ENCODE results near the gene LRRC74B.
A peak's percentile ranks its signal among the peaks of the same experiment; 100 is the strongest.
"Not testable (repeated sequence)": the region's sequence is repeated elsewhere in the genome, so short reads cannot be mapped to it uniquely, and the experiment has no call there.

Gene LRRC74B

DNA sequence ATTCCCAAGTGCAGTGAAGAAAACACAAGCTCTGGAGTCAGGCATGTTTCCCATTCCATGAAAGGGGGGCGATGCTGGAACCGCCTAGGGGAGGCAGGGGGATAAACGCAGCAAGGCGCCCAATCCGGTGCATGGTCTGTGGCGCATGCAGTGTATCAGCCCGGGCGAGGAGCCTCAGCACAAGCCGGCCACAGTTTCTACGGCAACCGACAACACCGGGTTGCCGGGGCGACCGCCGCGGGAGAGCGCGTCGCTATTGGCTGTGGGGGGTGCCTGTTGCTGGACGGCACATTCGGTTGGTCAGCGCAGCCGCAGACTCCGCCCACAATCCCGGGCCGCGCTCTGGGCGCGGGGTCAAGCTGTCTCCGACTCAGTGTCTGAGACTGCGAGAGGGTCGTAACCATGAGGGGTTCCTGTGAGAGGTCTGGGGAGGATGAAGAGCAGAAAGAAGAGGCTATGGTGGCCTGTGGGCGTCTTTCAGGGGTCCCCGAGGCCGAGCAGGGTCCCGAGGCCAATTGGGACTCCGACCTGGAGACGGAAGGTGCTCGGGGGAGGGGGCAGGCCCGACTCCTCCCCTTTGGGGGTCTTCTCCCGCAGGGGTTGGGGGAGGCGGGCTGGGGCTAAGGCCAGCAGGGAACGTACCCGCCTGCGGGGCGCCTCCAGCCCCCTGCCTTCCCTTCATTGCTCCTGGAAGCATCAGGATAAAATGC, at the start of gene LRRC74B:
TSS of gene LRRC74B (plus strand) at position 362 of the 710 bp plus-strand sequence. CDS start at position 403, 41 bp downstream.
- DNase-seq: peak; percentile 84

DNA sequence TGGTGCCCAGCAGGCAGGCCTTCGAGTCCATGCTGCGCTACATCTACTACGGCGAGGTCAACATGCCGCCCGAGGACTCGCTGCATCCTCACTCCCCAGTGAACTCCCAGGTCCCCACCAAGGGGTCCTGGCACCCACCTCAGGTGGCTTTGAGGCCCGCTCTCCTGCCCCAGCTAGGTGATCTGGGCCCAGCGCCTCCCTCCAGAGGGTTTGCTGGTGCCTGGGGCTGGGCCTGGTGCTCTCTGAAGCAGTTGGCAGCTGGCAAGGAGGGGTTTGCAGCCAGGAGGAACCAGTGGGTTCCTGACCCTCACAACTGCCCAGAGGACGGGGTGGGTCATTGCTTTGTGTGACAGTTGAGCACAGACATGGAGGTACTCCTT, 49.7 kb upstream of the LRRC74B start:
- DNase-seq: no peak

DNA sequence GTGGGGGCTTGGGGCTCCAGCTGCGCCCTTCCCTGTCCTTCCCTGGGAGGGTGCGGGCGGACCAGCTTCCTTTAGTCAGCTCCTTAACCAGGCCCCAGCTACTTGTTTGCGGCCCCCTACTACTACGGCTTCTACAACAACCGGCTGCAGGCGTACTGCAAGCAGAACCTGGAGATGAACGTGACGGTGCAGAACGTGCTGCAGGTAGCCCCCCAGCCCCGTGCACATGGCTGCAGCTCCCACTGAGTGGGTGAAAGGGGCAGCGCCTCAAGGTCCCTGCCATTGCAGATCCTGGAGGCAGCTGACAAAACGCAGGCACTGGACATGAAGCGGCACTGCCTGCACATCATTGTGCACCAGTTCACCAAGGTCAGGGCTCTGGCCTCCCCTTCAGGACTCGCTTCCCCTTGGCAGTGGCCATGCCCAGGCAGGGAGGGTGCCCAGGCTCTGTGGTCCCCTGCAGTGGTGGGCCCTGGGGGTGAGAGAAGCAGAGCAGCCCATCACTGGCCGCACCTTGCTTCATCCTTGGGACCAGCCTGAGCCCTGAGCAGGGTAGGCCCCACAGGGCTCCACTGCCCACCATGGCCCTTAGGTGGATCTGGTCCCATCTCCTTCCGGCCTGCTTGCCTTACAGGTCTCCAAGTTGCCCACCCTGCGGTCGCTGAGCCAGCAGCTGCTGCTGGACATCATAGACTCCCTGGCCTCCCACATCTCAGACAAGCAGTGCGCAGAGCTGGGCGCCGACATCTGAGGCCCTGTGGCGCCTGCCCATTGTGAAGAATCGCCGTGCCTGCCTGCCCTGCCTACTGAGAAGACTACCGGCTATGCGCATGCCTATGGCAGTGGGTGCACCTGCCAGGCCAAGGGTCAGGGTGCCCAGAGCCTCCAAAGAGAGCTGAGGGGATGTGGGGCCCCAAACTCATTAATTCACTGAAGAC, 48.9 kb upstream of the LRRC74B start:
- DNase-seq: no peak

GRCh38 chr22:20997536-20998257, 48.0 kb upstream of the LRRC74B start:
- no peak for DNase-seq

DNA sequence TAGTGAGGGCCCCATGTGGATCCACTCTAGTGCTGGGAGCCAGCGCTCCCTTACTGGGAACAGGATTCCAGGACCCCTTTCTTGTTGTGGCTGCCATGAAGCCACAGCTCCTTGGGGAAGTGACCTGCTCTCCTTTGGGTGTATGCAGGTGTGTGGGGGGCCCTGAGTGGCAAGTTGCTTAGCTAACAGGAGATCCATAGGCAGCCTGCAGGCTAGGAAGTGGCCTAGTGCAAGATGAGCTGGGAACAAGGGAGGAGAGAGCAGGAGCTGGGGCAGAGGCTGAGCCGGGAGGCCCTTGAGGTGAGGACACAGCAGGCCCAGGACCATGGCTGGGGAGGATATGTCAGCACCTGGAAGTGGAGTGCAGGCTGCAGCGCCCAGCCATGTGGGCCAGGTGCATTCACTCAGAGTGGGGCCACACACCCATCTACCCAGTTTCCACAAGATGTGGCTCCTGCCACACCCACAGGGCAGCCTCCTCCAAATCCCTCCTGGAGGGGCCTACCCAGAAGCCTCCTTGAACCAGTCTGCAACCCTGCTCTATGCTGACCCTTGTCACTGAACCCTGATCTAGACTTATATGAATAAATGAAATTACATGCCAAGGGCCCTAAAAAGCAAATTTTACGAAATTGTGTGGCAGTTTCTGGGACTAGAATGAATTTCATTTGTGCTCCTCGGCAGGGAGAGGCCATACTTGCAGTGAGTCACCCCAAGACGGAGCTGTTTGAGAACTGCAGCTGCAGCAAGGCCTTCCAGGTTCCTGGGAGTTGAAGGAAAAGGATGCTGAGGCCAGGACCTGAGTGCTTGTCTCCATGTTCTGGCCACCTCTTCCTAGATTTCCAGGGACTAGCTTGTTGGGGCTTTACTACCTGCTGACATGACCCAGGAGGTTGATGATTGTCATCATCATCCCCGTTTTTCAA, 47.1 kb upstream of the LRRC74B start:
- no peak for DNase-seq

DNA sequence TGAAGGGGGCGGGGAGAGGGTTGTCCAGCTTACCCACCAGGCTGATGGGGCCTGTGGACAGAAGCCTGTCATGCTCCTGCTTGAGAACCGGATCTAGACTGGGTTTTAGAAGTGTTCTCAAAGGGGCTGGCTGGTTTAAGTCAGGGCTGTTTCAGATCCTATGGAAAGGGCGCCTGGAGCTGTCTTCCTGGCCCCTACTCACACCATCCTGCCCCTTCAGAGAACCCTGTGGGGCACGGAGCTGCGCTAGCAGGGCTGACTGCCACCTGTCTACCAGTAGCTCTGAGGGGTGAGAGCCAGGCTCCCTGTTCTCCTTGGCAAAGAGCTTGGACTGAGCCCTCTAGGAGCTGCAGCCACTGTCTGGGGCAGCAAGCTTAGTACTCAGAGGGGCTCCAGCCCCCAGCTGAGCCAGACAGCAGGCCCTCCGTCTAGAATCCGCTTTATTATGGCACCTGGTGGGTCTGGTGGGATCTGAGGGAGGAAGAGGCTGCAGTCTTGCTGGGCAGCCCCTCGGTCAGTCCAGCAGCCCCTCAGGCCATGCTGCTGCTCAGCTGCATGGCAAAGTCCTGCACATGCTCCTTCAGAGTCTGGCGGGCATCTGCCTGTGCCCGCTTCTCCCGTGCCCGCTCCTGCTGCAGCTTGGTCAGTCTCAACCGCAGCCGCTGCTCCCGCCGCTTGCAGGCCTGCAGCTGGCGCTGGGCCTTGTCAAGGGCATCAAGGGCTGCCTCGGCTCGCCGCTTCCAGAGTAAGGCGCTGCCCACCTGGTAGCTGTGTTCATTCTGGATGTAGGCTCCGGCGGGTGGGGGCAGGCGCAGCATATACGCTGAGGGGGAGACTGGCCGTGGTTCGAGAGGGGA, 46.2 kb upstream of the LRRC74B start:
- no peak for DNase-seq

DNA sequence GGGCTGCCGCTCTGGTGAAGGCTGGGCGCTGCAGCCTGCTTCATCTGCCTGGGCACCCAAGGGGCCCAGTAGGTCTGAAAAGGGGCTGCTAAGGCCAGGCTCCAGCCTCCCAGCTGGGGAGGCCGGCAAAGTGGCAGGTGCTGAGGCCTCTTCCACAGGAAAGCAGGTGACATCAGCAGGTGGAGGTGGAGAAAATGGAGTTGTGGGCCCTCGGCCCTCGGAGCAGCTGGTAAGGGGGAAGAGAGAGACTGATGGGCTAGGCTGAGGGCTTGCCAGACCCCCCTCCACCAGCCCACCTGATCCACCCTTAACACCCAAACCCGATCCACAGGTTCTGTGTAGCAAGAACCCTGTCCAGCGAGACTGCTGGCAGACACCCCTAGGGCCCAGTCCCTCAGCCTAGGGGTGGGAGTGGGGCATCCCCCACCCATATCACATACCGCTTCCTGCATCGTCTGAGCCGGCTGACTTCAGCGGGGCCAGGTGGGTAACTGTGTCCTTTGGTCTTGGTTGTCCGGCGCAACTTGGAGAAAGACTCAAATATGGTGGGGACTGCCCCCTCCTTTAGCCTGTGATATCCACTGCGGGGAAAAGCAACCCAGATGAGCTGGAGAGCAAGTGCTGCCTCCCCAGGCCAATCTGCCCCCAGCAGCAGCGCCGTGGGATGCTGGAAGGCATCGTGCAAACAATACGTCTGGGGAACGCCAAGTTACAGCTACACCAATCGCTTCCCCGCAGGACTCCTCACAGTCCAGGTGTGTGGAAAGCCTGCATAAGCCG, 45.3 kb upstream of the LRRC74B start:
- DNase-seq: no peak

DNA sequence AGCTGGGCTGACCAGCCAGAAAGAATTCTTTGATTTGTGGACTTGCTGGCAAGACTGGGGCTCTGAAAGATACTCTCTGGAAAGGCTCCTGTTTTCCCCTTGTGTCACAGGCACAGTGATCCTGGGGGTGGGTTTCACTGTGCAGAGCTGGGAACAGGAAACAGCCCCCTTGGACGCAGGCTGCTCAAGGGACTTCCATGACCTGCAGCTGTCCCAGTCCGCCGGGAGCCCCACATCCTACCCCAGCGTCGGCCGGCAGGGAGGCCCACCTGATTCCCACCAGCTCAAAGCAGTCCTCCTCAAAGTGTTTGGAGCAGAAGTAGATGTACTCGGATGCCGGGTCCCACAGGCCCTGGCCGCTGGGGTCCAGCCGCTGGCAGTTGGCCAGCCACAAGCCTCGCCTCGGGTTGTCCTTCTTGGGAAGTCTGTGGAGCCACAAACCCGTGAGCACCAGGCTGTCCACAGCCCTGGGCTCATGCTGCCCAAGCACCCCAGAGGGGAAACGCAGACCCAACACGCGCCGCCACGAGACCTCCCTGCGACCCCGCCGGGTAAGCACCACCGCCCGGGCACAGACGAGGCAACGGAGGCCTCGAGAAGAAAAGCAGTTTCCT, 44.7 kb upstream of the LRRC74B start:
- no peak for DNase-seq

DNA sequence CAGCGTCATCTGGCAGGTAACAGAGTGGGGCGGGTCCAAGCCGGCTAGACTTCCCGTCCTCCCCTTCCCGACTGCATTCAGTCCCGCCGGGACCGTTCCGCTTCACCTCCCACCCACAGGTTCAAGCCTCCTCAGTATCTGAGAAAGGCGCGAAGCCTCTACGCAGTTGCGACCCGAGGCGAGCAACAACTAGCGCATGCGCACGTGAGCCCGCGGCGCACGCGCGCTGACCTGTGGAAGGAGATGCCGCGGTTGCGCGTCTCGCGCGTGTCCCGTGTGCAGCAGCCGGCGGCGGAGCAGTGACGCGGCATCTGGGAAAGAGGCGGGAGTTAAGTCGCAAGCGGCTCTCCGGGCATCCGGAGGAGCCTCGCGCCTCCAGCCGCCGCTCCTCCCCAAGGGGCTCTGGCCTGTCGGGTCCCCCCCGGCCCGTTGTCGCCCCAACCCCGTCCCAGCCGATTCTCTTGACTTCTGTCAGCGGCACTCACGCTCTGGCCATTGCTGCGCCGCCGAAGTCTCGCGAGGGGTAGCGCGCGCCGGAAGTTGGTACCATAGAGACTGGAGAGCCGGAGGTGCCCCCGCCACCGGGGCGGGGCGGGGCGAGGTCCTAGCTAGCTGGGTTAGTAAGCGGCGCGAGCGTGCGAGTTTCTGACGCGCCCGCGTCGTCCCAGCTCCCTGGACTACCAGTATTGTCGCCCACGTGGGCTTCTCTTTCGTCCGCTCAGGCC, 44.0 kb upstream of the LRRC74B start, which contains the start of gene THAP7:
TSS of gene THAP7 (minus strand) at position 518 of the 725 bp plus-strand sequence. CDS start at position 311, 207 bp downstream.
- peak; percentile 95 for DNase-seq

GRCh38 chr22:21003782-21004181, 42.0 kb upstream of the LRRC74B start:
- no peak for DNase-seq

- not testable (repeated sequence) for DNase-seq
These were observed 36.5 kb upstream of the LRRC74B start for GRCh38 chr22:21009208-21009607.

GRCh38 chr22:21009638-21010425, 35.9 kb upstream of the LRRC74B start:
- no peak for DNase-seq

GRCh38 chr22:21010426-21011113, 35.2 kb upstream of the LRRC74B start:
- no peak for DNase-seq

DNA sequence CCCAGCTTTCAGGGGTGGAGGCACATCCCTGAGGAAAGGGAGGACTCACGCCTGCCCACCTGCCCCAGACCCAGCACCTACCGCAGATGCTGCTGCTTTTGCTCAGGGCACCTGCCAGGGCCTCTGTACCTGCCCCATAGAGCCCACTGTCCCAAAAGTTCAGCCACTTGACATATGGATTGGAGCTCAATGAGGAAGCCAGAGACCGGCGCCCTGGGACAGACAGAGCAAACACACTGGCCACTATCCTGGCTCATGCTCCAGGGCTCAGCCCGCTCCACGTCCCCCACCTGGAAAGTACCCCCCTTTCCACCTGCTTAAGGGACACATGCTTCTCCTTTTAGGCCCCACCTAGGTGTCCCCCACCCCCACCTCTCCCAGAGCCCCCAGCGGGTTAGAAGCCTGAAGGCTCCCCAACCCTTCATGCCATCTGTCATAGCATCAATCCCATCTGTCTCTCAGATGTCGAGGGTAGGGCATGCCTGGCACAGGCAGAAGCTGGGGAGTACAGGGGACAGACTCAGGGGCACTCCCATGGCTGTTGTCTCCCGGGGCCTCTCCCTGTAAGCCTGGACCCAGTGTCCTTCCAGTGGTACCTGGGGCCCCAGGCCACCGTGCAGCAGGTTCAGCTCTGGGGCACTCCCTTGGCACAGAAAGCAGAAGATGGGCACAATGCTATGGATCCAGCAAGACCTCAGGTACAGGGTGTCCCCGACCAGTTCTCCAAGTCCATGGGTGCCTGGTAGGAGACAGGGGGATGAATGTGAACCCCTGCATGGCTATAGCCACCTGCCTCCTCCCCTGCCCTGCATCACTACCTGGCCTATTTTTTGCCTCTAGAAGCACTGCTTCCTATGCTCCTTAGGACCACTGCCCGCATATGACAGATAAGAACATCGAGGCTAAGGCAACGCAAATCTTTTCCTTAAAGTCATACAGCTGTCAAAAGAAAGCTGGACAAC, 33.0 kb upstream of the LRRC74B start:
- no peak for DNase-seq

DNA sequence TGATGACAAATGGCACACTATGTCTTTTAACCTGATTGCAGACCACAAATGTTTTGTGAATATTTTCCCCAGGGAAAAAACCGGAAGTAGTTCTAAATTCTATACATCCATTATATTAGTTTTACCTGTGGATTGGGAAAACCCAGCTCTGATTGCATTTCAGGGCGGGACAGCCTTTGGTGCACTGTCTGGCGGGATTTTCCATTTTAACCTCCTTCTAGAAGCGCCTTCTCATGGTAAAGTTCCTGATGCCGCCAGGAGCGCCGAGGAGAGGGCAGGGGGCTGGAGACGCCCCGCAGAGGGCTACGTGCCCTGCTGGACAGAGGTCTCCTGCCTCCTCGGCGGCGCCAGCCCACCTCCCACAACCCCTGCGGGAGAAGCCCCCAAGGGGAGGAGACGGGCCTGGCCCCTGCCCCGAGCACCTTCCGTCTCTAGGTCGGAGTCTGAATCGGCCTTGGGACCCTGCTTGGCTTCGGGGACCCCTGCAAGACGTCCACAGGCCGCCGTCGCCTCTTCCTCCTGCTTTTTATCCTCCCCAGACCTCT, 32.0 kb upstream of the LRRC74B start:
- no peak for DNase-seq

DNA sequence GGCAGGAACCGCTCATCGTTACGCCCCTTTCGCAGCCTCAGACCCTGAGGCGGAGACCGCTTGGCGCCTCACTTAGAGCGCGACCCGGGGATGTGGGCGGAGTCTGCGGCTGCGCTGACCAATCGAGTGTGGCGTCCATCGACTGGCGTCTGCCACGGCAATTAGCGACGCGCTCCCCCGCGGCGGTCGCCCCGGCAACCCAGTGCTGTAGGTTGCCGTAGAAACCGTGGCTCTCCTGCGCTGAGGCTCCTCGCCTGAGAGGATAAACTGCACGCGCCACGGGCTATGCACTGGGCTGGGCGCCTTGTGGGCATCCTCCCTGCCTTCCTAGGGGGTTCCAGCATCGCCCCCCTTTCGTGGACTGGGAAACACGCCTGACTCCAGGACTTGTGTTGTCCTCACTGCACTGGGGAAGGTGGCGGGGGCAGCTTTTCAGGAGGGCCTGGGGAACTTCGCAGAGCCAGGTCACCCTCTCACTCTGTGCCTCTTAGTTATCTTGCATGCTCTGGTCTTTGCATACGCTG, 31.5 kb upstream of the LRRC74B start:
- peak; percentile 94 for DNase-seq

Measured in NCI-H446 treated with DMSO at 0.1 percent for 48 hours (cell line).